Fibroblast of villous mesenchyme (primary cell): ENCODE data around the gene KRTAP4-6. TPM values are rescaled to one million over a fixed set of nuclear protein-coding genes. Genes with fewer than 3 reads are reported as not detected.
"Not testable (repeated sequence)": the region's sequence is repeated elsewhere in the genome, so short reads cannot be mapped to it uniquely, and the experiment has no call there.

Experiments
- DNase-seq: peaks from one replicate; pipeline ENCODE4 v3.0.0-alpha.2; 2010; ENCODE audit warnings: low read depth
- H3K4me3 ChIP-seq: 2 replicates; pipeline ENCODE4 v1.5.1; 2011; ENCODE audit warnings: low read depth, mild to moderate bottlenecking, low read length
- CTCF ChIP-seq: IDR thresholded peaks from 2 replicates; pipeline ENCODE4 v1.5.1; 2012; ENCODE audit warnings: low read depth, mild to moderate bottlenecking, low read length; ENCODE audit not compliant: insufficient read depth
- total RNA-seq: library from RNA; depleted of rRNA; stranded (reverse); fragments of >200 nt; gene quantifications from 2 replicates; pipeline ENCODE4 v1.2.3, GENCODE V29; 2012

The KRTAP4-6 gene
- total RNA-seq, 1 donor, result not detected

- H3K4me3 ChIP-seq, result no peak overlapping the region
- no peak for TF ChIP-seq CTCF
- no peak for DNase-seq
Measured at GRCh38 chr17:41126412-41126811, 13.9 kb downstream of the KRTAP4-6 start.

- H3K4me3 ChIP-seq, result no peak overlapping the region
- no peak for DNase-seq
- TF ChIP-seq CTCF, result no peak
Measured at GRCh38 chr17:41125064-41125463, 15.3 kb downstream of the KRTAP4-6 start.

GRCh38 chr17:41123991-41124371, 16.4 kb downstream of the KRTAP4-6 start, which contains the start of gene KRTAP4-12:
Gene KRTAP4-12 (minus strand): TSS chr17:41124182. CDS start chr17:41124122, 60 bp downstream.
- H3K4me3 ChIP-seq, DNase-seq: not testable (repeated sequence)

- H3K4me3 ChIP-seq, DNase-seq: not testable (repeated sequence)
Measured at GRCh38 chr17:41123292-41123990, 16.9 kb downstream of the KRTAP4-6 start.

GRCh38 chr17:41121742-41122141, 18.6 kb downstream of the KRTAP4-6 start:
- no peak for TF ChIP-seq CTCF
- DNase-seq, result no peak
- H3K4me3 ChIP-seq, result no peak overlapping the region

- not testable (repeated sequence) for H3K4me3 ChIP-seq, DNase-seq
Measured at GRCh38 chr17:41119696-41120690, 20.4 kb downstream of the KRTAP4-6 start.

- no peak for DNase-seq
- TF ChIP-seq CTCF, result no peak
- H3K4me3 ChIP-seq, result no peak overlapping the region
Measured at GRCh38 chr17:41118721-41119120, 21.6 kb downstream of the KRTAP4-6 start.

- DNase-seq, result not testable (repeated sequence)
Measured at GRCh38 chr17:41117846-41118386, 22.4 kb downstream of the KRTAP4-6 start, which contains the start of gene KRTAP4-11. Gene KRTAP4-11 (minus strand): TSS chr17:41118373. CDS start chr17:41118315, 58 bp downstream.

More at GRCh38 chr17:41117846-41118386, 22.4 kb downstream of the KRTAP4-6 start, which contains the start of gene KRTAP4-11:
- not testable (repeated sequence) for H3K4me3 ChIP-seq
